Lower leg skin (tissue), 3 donors: Measurements from ENCODE around the gene CSNK1G2.

Experiments used
- POLR2A ChIP-seq, 2 donors: fragments of 450-650 bp; IDR thresholded peaks; one replicate each; pipeline ENCODE4 v1.6.1; 2016 to 2017; ENCODE audit warnings: antibody characterized with exemption in 2 of 2, mild to moderate bottlenecking in 1 of 2, moderate library complexity in 1 of 2
- TF ChIP-seq, protein P1 (sequence below), 3 donors: fragments of 450-650 bp; IDR thresholded peaks; one replicate each; pipeline ENCODE4 v1.5.1; 2016; ENCODE audit warnings: antibody characterized with exemption in 3 of 3, mild to moderate bottlenecking in 3 of 3, moderate library complexity in 2 of 3

DNA sequence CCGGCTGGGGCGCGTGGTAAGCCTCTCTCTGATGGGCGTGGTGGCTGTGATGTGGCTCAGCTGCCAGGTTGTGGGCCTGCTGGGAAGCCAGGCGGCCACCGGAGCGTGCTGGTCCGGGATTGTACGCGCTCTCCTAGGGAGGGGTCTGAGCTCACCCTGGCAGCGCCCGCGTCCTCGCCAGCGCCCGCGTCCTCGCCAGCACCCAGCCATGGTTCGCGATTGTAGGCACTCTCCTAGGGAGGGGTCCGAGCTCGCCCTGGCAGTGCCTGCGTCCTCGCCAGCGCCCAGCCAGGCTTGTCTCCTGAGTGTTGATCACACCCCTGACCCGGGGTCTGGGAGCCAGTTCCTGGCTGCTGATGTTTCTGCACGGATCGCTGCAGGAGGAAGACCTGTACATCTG, 22.0 kb upstream of the CSNK1G2 start:
- TF ChIP-seq, protein P1, sequence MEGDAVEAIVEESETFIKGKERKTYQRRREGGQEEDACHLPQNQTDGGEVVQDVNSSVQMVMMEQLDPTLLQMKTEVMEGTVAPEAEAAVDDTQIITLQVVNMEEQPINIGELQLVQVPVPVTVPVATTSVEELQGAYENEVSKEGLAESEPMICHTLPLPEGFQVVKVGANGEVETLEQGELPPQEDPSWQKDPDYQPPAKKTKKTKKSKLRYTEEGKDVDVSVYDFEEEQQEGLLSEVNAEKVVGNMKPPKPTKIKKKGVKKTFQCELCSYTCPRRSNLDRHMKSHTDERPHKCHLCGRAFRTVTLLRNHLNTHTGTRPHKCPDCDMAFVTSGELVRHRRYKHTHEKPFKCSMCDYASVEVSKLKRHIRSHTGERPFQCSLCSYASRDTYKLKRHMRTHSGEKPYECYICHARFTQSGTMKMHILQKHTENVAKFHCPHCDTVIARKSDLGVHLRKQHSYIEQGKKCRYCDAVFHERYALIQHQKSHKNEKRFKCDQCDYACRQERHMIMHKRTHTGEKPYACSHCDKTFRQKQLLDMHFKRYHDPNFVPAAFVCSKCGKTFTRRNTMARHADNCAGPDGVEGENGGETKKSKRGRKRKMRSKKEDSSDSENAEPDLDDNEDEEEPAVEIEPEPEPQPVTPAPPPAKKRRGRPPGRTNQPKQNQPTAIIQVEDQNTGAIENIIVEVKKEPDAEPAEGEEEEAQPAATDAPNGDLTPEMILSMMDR (IDR thresholded peaks at IDR 0.05): no peak
- TF ChIP-seq POLR2A (IDR thresholded peaks at IDR 0.05): no peak
